D341Med (cell line): ENCODE results near the gene WDFY2.

Source experiments
- DNase-seq: peaks from one replicate; pipeline ENCODE4 v3.0.0; 2012; ENCODE audit warnings: low spot score

The WDFY2 gene

DNA sequence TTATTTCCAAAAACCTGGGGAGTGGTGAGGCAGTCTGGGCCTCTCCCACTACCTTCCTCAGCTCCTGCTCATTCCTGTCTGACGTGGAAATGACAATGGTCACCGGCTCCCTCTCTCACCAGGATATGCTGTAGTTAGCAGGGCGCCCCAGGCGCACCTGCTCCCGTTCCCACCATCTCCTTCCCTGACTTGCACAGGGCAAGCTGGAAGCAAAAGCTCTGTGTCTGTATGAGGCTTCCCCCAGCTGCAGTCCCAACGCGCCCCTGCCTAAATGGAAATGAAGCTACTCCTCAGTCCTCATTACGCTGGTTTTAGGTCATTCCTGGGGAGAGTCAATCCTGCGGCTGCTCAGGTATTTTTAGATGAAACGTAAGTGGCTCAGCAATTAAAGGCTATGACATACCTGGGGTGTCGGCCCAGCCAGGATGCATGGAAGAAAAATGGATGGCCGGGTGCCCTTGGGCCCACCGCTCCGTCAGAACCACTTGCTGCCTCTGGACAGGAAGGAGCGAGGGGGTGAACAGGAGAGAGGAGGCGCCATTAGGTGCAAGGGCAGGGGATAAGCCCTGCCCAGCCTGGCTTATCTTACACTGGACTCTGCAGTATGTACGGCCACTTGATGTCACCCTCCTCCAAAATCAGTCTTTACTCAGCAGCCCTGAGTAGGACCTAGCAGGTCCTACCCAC is 187.3 kb downstream of the WDFY2 start:
- no peak for DNase-seq

DNA sequence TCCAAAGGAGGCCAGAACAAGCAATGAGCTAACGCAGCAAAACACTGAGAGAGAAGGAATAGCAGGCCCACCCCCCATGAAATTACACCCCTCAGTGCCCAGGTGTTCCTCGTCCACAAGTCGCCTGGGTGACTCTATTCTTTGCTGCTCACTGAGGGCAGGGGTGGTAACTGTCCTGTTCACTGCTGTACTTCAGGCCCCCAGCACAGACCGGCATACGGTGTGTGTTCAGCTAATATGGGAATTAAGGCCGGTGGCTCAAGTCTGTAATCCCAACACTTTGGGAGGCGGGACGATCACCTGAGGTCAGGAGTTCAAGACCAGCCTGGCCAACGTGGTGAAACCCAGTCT is 187.8 kb downstream of the WDFY2 start:
- DNase-seq, result no peak

DNA sequence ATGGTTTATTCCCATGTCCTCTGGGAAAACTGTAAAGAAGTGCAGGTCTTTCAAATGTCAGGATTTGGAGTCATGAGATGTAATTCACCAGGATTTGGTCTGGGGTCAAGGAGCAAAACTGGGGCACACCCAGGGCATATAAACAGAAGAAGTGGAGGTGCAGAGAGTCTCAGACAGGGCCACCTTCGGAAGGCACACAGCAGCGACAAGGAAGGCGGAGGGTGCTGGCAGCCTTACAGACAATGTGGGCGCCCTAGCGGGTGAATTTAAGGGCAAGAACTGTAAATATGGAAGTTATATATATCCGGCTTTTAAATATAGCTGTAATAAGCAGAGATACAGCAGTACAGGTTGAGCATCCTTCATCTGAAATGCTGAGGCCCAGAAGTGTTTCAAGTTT is 188.5 kb downstream of the WDFY2 start:
- no peak for DNase-seq

DNA sequence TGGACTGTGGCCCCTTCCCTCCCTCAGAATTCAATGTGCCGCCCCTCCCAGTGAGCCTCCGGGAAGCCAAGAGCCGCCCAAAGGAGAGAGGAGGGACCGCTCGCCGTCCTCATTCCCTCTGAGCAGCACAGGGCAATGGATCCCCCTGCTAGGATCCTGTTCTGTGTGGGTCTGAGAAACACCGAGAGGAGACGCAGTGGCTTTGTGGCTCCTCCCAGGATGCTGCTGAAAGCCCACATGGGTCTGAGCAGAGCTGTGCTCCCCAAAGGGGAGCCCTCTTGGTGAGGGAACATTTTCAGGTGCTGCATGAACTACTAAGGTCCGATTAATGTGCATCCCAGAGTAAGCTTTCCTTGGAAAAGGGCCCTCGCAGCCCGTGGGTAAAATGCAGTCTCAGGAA is 189.3 kb downstream of the WDFY2 start:
- DNase-seq, result no peak

DNA sequence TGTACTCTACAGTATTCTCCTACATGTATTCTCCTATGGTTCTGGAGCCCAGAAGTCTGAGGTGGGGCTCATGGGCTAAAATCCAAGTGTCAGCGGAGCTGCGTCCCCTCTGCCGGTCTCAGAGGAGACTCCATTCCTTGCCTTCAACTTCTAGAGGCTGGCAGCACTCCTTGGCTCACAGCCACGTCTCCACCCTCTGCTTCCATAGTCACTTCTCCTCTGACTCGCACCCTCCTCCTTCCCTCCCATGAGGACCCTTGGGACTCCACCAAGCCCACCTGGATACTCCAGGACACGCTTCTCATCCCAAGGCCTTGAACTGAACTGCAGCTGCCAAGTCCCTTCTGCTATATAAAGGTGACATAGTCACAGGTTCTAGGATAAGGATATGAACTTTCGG is 191.9 kb downstream of the WDFY2 start:
- DNase-seq, result no peak

DNA sequence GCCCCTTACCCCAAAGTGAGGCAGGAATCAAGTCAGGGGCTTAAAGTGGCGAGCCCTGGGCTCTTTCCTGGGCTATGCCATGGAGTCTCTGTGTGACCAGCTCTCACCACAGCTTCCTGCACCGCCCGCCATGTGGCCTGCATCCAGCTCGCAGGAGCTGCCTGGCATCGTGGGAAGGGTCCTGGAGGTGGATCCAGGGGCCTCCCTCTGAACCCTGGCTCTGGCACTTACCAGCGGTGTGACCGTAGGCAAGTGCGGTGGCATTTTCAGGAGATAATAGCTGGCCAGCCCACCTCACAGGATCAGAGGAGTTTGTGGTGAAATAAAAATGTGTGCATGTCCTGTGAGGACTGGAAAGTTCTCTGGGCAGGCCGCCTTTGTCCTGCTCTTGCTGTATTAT is 193.7 kb downstream of the WDFY2 start:
- no peak for DNase-seq

DNA sequence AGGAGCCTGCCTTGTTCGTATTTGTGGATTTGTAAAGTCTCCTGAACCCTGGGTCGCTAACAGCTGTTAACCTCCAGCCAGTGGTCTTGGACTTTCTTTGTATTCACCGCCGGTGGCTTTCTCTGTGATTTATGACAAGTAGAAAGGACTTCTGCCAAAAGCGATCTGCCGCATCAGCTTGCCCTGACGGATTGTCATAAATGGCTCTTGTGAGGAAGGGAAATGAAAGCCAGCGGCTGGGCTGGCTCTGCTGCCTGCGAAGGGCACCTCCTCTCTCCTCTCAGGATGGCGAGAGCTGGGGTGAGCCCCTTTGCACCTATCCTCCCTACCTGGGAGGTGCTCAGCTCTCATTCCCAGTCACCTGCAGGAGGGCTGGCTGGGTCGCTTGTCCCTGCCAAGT is 194.1 kb downstream of the WDFY2 start:
- no peak for DNase-seq

DNA sequence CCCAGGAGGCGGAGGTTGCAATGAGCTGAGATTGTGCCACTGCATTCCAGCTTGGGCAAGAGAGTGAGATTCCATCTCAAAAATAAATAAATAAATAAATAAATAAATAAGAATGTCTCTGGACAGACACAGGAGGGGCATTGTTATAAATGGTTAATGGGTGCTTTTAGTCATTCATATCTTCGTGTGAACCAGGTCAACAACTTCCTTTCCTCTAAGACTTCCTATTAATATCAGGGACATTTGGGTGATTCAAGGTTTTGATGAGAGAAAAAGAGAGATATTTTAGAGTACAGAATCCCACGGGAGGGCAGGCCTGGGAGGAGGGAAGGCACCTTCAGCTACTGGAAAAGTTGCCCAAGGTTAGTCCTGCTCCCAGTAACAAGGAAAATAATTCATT is 195.8 kb downstream of the WDFY2 start:
- no peak for DNase-seq

DNA sequence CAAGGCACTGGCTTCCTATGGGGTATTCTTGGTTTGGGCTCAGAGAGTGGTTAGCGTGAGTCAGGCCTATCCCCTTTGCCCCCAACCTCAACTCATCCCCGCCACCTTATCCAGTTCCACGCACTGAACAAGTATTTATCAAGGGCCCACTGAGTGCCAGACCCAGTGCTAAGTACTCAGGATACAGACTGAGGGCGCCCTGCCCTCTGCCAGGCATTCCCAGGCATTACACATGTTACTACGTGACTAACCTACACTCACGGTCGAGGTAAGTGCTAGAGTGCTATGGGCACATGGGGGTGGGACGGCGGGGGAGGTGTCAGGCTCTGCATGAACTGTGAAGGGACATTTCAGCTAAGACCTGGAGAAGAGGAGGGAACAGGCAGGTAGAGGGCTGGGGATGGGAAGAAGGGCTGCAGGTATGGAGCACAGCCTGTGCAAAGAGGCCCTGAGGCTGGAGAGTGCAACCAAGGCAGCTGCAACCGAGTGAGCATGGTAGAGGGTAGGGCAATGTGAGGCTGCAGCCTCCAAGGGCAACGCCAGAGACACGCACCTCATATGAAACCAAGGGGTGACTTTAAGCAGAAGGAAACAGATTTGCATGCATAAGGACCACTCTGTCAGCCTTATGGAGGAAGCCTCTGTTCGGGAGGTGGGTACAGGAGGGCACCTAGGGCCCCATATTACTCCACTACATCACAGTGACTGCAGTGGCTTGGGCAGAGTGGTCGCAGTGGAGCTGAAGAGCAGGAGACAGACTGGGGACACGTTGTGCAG is 197.2 kb downstream of the WDFY2 start:
- peak; percentile 75 for DNase-seq

DNA sequence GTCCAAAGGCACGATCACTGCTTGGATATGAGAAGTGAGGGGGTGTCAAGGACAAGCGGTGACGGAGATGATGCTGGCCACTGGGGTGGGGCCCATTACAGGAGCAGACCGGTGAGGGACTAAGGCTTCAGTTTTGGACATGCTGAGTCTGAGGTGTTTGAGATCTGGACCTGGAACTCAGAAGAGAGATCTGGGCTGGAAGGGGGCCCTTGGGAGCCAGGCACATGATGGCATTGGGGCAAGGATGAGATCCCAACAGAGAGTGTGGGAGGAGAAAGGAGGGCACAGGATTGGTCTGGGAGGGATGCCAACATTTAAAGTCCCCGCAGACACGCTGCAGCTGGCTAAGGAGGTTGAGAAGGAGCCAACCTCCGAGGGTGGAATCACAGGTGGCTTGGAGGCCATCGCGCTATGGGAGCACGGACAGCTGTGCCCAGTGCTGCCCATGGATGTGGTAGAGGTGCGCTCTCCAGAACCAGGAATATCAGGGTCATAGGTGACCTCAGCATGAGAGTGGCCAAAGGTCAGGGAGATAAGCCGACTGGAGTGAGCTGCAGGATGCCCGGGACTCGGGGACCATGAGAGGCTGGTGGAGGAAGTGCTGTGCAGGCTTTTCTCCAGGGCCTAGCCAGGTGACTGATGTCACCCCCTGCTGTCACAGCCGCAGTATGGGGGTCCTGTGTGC is 197.9 kb downstream of the WDFY2 start:
- DNase-seq, result no peak

DNA sequence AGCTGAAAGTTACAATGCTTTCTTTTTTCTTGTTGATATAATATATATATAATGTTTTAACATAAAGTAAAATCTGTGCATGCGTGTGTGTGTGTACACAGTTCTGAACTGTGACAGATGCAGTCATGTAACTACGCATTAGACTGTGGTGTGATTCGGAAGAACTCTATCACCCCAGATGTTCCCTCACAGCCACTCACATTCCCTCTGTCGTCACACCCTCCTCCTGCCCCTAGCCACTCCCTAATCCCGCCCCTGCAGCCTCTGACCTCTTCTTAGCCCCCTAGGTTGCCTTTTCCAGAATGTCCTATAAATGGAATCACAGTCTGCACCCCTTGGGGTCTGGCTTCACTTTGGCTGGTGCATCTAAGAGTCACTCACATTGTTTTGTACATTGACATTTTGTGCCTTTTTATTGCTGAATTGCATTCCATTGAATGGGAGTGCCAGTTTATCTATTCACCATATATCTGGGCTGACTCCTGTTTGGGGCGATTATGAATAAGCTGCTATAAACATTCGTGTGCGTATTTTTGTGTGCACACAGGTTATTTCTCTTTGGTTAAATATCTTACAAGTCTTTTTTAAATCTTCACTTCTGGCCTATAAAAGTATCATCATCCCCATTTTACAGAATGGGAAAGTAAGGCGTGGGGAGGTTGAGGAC is 199.3 kb downstream of the WDFY2 start:
- no peak for DNase-seq

DNA sequence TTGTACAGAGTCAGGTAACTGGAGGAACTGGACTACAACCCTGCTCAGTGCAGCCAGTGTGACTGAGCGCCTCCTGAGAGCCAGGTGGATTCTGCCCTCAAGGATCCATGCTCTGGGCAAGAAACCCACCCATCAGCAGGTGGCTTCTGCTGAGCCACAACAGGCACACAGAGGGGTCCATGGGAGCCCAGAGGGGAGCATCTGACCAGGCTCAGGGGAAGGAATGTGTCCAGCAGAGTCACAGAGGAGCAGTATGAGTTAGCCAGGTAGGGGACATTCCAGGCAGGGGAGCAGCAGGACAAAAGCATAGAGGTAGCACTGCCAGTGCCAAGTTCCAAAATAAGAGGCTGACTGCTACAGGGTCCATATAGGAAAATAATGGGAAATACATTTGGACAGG is 199.8 kb downstream of the WDFY2 start:
- no peak for DNase-seq

DNA sequence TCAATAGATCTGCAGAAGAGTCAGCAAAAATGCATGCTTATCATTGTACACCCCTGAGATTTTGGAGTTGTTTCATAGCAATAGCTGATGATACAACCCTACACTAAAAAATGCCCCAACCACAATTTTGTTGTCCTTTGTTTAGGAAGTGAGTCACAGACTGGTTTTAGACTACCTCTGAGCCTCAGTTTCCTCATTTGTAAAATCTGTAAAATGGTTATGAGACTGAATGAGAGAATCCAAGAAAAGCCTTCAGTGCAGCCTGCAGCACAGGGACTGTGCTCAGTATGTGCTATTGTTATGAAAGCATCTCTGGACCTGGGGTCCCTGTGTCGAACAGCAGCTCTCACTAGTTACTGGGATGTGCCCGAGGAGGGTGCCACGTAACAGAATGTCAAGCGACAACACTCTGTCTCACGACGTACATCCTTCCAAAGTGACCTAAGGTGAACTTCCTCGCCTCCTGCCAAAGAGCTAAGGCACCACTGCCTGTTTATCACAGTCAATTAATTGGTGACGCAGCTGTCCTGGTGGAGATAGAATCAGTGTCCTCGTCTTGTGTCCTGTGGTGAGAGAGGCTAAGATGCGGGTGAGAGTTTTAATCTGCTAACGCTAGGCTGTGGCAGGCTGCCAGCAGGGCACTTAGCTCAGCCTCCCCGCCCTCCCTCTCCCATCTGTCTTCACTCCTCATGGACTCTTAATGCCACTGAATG is 201.6 kb downstream of the WDFY2 start:
- peak; percentile 88 for DNase-seq

DNA sequence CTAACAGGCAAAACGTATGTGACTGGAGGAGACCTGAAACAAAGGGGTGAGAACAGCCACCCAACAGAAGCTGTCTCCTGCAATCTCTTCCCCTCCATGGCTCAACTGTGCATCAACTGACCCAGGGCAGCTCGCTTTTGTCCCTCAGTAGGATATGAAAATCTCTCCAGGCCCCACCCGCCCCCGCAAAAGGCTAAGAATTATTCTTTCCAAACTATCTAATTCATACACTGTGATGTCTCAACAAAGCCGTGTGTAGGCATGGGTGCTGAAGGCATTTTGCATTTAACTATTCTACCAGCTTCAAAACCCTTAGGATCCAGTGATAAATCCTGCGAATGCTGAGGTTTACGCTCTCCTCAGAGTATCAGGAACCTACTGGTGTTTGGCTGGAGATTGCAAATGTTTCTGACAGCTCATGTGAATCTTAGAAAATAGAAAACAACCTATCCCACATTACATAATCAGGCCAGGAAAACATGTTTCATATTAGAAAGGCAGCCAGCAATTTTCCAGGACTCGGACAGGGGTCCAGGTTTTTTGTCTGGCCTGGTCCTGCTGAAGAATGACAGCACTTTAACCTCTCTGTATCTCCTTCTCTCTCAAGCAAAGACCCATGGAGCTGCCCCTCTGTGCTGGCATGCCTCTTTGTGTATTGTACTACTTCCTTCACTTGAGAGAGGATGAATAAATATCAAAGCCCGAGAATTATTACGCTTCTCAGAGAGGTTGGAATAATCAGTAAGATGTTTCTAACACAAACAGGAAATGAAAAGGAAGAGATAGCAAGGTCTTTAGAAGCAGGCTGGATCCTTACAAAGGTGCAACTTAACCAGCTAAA is 202.4 kb downstream of the WDFY2 start:
- DNase-seq, result no peak

DNA sequence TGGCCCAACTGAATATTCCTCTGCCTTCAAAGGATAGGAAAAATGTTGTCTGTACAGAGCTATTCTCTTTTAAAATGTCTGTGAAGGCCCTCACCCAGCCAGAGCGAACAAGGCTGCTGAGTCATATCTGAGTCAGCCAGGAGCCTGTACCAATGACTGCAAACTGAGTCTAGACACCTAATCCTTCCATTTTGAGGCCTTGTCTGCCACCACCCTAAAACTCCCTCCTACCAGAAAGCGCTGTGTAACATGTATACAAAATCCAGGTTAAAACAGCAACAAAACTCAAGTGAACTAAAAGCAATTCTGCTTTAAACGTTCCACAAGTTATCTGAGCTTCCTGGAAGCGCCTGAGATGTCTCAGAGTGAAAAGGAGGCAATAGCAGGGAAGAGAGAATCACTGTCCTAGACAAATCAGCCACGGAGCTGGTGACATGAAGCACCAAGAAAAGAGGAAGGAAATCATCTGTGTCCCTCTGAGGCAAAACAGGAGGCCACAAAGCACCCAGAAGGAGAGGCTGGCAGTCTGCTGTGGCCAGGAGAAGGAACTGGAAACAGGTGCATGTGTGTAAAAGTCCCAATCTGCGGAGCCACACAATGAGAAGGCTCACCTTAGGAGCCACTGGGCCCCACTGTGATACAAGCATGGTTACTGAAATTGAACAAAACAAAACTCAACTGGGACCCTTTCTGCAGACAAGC is 209.5 kb downstream of the WDFY2 start:
- no peak for DNase-seq

DNA sequence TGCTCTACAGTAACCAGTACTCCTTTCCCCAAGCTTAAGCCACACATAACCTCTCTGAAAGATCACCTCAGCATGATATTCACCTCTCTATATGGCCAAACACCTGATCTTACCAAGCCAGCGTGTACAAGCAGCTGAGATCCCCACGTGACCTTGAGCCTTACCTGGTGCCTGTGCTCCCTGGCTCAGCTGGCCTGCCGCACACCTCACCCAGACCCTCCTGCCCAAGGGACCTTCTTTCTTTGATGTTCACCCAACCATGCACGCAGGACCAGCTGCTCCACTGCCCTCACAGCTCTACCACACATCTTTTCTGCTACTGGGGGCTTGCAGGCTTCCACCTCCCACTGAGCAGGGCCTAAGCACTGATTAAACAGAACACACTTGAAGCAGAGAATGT is 210.7 kb downstream of the WDFY2 start:
- no peak for DNase-seq

DNA sequence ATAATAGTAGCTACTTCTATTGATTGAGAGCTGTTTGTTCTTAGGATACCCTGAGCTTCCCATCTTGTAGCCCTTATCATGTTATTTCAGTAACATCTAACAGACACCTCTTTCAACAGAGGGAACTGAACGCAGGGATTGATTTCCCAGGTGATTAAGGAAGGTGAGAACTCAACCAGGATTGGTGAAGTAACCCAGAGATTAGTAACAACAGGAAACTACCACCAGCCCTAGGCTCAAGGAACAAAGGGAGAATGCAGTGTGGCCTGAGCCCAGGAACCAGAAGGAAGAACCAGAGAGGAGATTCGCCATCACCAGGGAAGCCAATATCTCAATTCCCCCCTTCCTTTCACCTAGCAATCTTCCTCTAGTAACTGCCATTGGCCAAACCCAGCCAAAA is 211.2 kb downstream of the WDFY2 start:
- DNase-seq, result no peak

DNA sequence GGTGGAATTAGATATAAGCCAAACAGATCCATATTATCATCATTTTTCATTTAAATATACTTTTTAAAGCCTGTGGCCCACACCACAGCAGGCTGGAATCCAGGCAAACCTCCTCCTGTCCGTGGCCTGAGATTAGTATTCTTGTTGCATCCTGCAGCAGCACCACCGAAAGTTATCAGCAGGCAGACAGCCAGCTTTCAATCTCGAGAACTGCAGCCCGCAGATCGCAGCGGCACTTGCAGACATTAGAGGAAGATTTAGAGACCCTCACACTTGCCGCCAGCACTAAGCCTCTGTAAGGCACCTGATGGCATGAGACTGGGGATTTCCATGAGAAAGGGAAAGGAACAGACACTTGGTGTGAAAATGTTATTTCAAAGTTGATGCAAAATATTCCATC is 212.3 kb downstream of the WDFY2 start:
- no peak for DNase-seq

DNA sequence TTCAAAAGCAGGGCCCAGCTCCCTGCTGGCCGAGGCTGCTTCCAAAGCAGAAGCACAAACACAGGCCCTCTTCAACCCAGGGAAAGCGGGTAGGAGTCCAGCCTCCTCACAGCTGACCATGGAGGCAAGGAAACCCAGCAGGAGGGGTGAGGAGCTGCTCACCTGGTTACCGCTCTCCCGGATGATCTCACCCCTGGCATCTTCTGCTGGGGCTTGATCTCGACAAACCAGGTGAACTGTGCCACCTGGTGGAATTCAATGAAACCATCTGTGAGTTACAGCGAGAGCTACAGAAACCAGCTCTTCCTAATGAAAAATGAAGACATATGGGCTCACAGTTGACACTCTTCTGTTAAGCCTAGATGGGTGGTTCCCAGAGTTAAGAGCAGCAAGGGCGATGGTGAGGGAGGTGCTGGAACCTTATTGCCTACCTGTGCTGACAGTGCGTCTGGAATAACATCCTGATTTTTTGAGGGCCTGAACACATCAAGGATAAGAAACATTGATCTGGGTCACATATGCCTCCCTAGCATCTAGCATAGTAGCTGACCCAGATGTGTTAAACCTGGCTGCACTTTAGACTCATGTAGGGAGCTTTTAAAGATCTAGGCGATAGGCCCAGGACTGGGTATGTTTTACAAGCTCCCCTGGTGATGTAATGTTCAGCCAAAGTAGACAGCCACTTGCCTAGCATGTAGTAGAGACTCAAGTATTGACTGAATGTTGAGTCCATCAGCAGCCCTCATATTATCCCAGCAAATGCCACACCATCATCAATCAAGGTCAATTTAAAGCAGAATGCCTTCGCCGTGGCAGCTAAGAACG is 213.6 kb downstream of the WDFY2 start:
- peak; percentile 80 for DNase-seq

DNA sequence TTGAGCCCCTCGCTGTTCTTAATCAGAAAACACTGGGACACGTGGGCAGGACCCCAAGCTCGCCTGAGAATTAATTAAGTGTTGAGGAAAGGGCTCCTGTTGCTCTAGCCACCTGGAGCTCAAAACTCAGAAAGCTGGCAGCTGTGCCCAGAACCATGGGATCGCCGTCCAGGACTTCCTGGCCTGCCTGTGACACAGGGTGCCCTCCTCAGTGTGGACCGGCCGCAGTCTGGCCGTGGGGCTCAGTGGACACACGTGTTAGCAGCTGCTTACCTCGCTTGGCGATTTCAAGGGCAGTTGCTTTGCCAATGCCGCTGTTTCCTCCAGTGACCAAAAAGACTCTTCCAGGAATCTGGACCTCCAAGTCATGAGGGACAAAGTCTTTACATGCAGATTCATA is 215.0 kb downstream of the WDFY2 start:
- DNase-seq, result no peak
